Tibial nerve (tissue), 4 donors: ENCODE results near the gene PRICKLE2. TPM values are rescaled to one million over a fixed set of nuclear protein-coding genes. Genes with fewer than 3 reads are reported as not detected.

ENCODE experiments used
- DNase-seq, 2 donors: peaks; one replicate each; pipeline ENCODE4 v3.0.0-alpha.2; 2019; ENCODE audit warnings: low spot score in 2 of 2
- H3K27ac ChIP-seq, 4 donors: fragments of 200-600 bp; sonication (generic) in 3 of 4; one replicate each; pipeline ENCODE4 v1.5.1; 2017 to 2019; ENCODE audit warnings: mild to moderate bottlenecking in 1 of 4
- H3K27me3 ChIP-seq, 2 donors: fragments of 200-600 bp; sonication (generic) in 1 of 2; one replicate each; pipeline versions ENCODE4 v1.5.1 to v1.6.0; 2017 to 2019
- H3K36me3 ChIP-seq, 3 donors: fragments of 200-600 bp; sonication (generic); one replicate each; pipeline ENCODE4 v1.5.1; 2018 to 2019
- H3K4me1 ChIP-seq, 4 donors: fragments of 200-600 bp; sonication (generic) in 3 of 4; one replicate each; pipeline ENCODE4 v1.5.1; 2017 to 2019
- H3K4me3 ChIP-seq, 4 donors: fragments of 200-600 bp; sonication (generic) in 3 of 4; one replicate each; pipeline ENCODE4 v1.5.1; 2017 to 2019; ENCODE audit warnings: mild to moderate bottlenecking in 1 of 4, moderate library complexity in 1 of 4
- H3K9me3 ChIP-seq, 4 donors: fragments of 200-600 bp; sonication (generic) in 3 of 4; one replicate each; pipeline ENCODE4 v1.5.1; 2017 to 2019
- CTCF ChIP-seq, 5 experiments: fragments of 200-600 bp in 3 of 5; fragments of 450-650 bp in 2 of 5; sonication (generic) in 3 of 5; IDR thresholded peaks; one replicate each; pipeline ENCODE4 v1.5.1; 2016 to 2019; ENCODE audit warnings: antibody characterized with exemption in 5 of 5, mild to moderate bottlenecking in 3 of 5, moderate library complexity in 2 of 5
- EP300 ChIP-seq, 2 donors: sonication (generic); formaldehyde crosslinking; IDR thresholded peaks; one replicate each; pipeline ENCODE4 v1.6.1; 2017; ENCODE audit warnings: antibody characterized with exemption in 2 of 2, mild to moderate bottlenecking in 1 of 2
- POLR2A ChIP-seq, 2 donors: fragments of 450-650 bp; IDR thresholded peaks; one replicate each; pipeline ENCODE4 v1.6.1; 2017; ENCODE audit warnings: antibody characterized with exemption in 2 of 2, mild to moderate bottlenecking in 2 of 2, moderate library complexity in 2 of 2
- WGBS, 2 donors: methylation state at CpG; one replicate each; pipeline ENCODE4 v1.1.5; 2018; 5-methylcytosine and 5-hydroxymethylcytosine counted together
- total RNA-seq, 4 donors: library from RNA; depleted of rRNA; stranded (reverse); fragments of >200 nt; gene quantifications; one replicate each; pipeline ENCODE4 v1.1.0, GENCODE V29; 2016

Gene PRICKLE2
- total RNA-seq, 4 donors from 2014 or later = 24.5 to 39.1 (median 35.2) TPM

GRCh38 chr3:64216274-64217147 lies 8.8 kb downstream of the PRICKLE2 start:
- H3K9me3 ChIP-seq = no peaks in the 10 kb centered on the region
- WGBS, 2 donors = 42 to 43% methylated on average over 10 of the region's 10 CpGs
- peaks cover 0 to 89% (median 54%) of the 10 kb centered on the region in 4 donors for H3K4me1 ChIP-seq
- peak overlapping the region in 3 of 4 donors; percentile 41 to 95 (median 88) for H3K27ac ChIP-seq
- TF ChIP-seq EP300 (IDR thresholded peaks at IDR 0.05) = no peak
- no peak for TF ChIP-seq POLR2A (IDR thresholded peaks at IDR 0.05)
- TF ChIP-seq CTCF (IDR thresholded peaks at IDR 0.05) = no peak
- no peaks in the 10 kb centered on the region for H3K36me3 ChIP-seq
- H3K27me3 ChIP-seq = no peaks in the 10 kb centered on the region
- no peak for DNase-seq
- no peak overlapping the region for H3K4me3 ChIP-seq

GRCh38 chr3:64215559-64215958 lies 9.7 kb downstream of the PRICKLE2 start:
- Histone ChIP-seq H3K27me3 (no peaks in the 10 kb centered on the region), H3K9me3 (no peaks in the 10 kb centered on the region), H3K36me3 (no peaks in the 10 kb centered on the region), H3K27ac (peak overlapping the region in 3 of 4 donors; percentile 41 to 95 (median 88)), H3K4me3 (no peak overlapping the region), H3K4me1 (peaks cover 0 to 89% (median 54%) of the 10 kb centered on the region in 4 donors)
- no peak for DNase-seq
- no peak for TF ChIP-seq CTCF (IDR thresholded peaks at IDR 0.05)
- TF ChIP-seq POLR2A (IDR thresholded peaks at IDR 0.05) = no peak
- no peak for TF ChIP-seq EP300 (IDR thresholded peaks at IDR 0.05)
- WGBS, 2 donors = 52 to 62% methylated on average over 3 of the region's 3 CpGs

GRCh38 chr3:64215103-64215502 lies 10.2 kb downstream of the PRICKLE2 start:
- H3K4me1 ChIP-seq = peaks cover 0 to 89% (median 52%) of the 10 kb centered on the region in 4 donors

GRCh38 chr3:64214381-64215018 lies 10.8 kb downstream of the PRICKLE2 start:
- peaks cover 0 to 89% (median 46%) of the 10 kb centered on the region in 4 donors for H3K4me1 ChIP-seq
- peak overlapping the region; percentile 9 to 44 (median 26) for H3K4me3 ChIP-seq
- H3K9me3 ChIP-seq = no peaks in the 10 kb centered on the region
- 16 to 23% methylated on average over 11 of the region's 11 CpGs for WGBS, 2 donors
- H3K36me3 ChIP-seq = no peaks in the 10 kb centered on the region
- DNase-seq = peak; percentile 24 to 43
- no peaks in the 10 kb centered on the region for H3K27me3 ChIP-seq
- peak overlapping the region; percentile 35 to 95 (median 80) for H3K27ac ChIP-seq
- TF ChIP-seq EP300 (IDR thresholded peaks at IDR 0.05) (peak in 1 of 2 donors; percentile 39), POLR2A (IDR thresholded peaks at IDR 0.05) (no peak)

More at GRCh38 chr3:64215103-64215502, 10.2 kb downstream of the PRICKLE2 start:
- no peak for DNase-seq
- H3K4me3 ChIP-seq = peak overlapping the region in 3 of 4 donors; percentile 9 to 30 (median 22)
- H3K27me3 ChIP-seq = no peaks in the 10 kb centered on the region
- H3K36me3 ChIP-seq = no peaks in the 10 kb centered on the region
- TF ChIP-seq EP300 (IDR thresholded peaks at IDR 0.05) (no peak), POLR2A (IDR thresholded peaks at IDR 0.05) (no peak), CTCF (IDR thresholded peaks at IDR 0.05) (no peak)
- 32 to 41% methylated on average over 2 of the region's 2 CpGs for WGBS, 2 donors
- no peaks in the 10 kb centered on the region for H3K9me3 ChIP-seq
- peak overlapping the region; percentile 41 to 95 (median 80) for H3K27ac ChIP-seq

- Histone ChIP-seq H3K36me3 (no peaks in the 10 kb centered on the region), H3K4me1 (peaks cover 0 to 88% (median 42%) of the 10 kb centered on the region in 4 donors), H3K4me3 (peak overlapping the region; percentile 9 to 44 (median 26)), H3K27ac (peak overlapping the region; percentile 35 to 95 (median 80)), H3K27me3 (no peaks in the 10 kb centered on the region), H3K9me3 (no peaks in the 10 kb centered on the region)
- TF ChIP-seq POLR2A (IDR thresholded peaks at IDR 0.05) (no peak), EP300 (IDR thresholded peaks at IDR 0.05) (peak in 1 of 2 donors; percentile 25), CTCF (IDR thresholded peaks at IDR 0.05) (no peak)
- DNase-seq = peak; percentile 51 to 61
- 9 to 12% methylated on average over 8 of the region's 8 CpGs for WGBS, 2 donors
These were observed 11.3 kb downstream of the PRICKLE2 start for GRCh38 chr3:64213962-64214379.
